GM13976 (cell line): ENCODE measurements around the gene FAF2.

ENCODE experiments used
- DNase-seq: peaks from one replicate; pipeline ENCODE4 v3.0.0; 2012; ENCODE audit warnings: low spot score
- in situ Hi-C: fragments of 300-500 bp; cut with MboI; formaldehyde crosslinking; loops from one replicate; pipeline ENCODE4 v1.12.0; 2022; ENCODE audit warnings: low sequenced_read_pairs, mixed read lengths, inconsistent platforms; ENCODE audit not compliant: unreplicated experiment
- TF ChIP-seq, protein P1 (sequence below): IDR thresholded peaks from 2 replicates; pipeline ENCODE4 v1.5.1; 2012; ENCODE audit warnings: borderline replicate concordance, mild to moderate bottlenecking; ENCODE audit not compliant: insufficient read depth; ENCODE audit errors: extremely low read depth, missing control alignments, control extremely low read depth

FAF2 gene

GRCh38 chr5:176469296-176469695, 21.1 kb downstream of the FAF2 start:
- DNase-seq, result no peak

DNA sequence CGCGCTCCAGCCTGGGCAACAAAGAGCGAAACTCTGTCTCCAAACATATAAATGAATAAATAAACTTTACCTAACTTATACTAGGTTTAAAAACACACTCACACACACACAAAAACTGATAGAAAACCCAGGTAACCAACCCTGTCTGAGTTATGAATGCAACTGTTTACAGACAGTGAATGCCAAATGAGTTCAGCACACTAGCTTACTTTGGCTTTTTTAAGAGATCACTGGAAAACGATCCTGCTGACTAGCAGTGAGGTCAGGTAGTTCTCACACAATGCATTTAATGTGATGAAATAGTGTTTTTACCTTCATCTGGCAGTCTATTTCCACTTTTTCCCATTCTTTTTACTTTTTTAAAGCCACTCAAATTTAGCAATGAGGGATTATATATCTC, 22.4 kb downstream of the FAF2 start:
- DNase-seq, result no peak
- TF ChIP-seq, protein P1, sequence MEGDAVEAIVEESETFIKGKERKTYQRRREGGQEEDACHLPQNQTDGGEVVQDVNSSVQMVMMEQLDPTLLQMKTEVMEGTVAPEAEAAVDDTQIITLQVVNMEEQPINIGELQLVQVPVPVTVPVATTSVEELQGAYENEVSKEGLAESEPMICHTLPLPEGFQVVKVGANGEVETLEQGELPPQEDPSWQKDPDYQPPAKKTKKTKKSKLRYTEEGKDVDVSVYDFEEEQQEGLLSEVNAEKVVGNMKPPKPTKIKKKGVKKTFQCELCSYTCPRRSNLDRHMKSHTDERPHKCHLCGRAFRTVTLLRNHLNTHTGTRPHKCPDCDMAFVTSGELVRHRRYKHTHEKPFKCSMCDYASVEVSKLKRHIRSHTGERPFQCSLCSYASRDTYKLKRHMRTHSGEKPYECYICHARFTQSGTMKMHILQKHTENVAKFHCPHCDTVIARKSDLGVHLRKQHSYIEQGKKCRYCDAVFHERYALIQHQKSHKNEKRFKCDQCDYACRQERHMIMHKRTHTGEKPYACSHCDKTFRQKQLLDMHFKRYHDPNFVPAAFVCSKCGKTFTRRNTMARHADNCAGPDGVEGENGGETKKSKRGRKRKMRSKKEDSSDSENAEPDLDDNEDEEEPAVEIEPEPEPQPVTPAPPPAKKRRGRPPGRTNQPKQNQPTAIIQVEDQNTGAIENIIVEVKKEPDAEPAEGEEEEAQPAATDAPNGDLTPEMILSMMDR, result no peak
- in situ Hi-C loops, result no loop called here

More at GRCh38 chr5:176469296-176469695, 21.1 kb downstream of the FAF2 start:
- in situ Hi-C loops, result no loop called here
- TF ChIP-seq, protein P1, result no peak

DNA sequence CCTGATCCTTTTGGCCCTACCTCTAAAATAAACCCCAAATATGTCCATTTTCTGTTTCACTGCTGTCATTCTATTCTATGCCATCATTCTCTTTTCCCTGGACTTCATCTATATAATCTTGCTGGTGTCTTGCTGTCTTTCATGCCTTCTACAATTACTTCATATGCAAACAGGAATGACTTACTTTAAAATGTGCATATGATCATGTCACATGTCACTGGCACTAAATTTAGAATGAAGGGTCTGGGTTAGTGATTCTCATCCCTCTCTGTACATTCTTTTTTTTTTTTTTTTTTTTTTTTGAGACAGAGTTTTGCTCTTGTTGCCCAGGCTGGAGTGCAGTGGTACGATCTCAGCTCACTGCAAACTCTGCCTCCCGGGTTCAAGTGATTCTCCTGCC, 22.9 kb downstream of the FAF2 start:
- in situ Hi-C loops, result no loop called here
- TF ChIP-seq, protein P1, result no peak
- no peak for DNase-seq

DNA sequence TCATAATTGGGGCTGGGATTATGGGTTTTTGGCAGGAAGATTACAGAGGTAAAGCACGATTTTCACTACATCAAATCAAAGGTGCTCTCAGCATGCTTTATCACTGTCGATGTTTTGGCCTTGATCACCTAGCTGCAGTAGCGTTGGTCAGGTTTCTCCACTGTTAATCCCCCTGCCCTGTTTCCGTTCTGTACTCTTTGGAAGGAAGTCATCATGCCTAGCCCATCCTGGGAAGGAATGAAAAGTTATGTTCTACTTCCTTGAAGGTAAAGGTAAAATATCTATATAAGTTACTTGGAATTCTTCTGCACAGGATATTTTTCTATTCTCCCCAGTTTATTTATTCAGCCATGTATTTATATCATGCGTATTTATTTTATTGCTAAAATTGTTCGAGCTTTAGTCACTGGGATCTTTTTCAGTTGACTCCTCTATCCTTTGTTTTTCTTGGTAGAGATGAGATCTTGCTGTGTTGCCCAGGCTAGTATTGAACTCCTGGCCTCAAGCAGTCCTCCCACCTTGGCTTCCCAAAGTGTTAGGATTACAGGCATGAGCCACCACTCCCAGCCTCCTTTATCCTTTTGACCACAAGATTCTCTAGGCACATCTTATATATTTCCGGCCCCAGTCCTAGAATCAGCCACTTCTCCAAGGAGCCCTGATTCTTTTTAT, 25.3 kb downstream of the FAF2 start:
- no peak for DNase-seq
- TF ChIP-seq, protein P1, result no peak
- in situ Hi-C loops, result no loop called here

DNA sequence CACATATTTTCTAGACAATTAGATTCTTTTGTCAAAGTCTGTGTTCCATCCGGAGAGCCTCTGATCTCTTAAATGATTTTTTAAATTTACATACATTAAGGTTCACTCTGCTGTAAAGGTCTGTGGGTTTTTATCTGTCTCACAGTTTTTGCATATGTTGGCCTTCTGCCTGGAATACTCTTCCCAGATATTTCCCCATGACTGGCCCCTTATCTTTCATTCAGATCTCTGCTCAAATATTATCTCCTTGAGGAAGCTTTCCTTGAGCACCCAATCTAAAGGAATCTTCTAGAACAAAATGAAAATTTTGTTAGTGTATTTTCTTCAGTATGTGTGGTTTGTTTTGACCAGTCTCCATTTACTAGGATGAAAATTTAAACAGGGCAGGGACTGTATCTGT, 26.3 kb downstream of the FAF2 start:
- TF ChIP-seq, protein P1, result no peak
- DNase-seq, result no peak
- in situ Hi-C loops, result no loop called here

- TF ChIP-seq, protein P1, result no peak
- in situ Hi-C loops, result no loop called here
- DNase-seq, result no peak
Measured at GRCh38 chr5:176481711-176482110, 33.5 kb downstream of the FAF2 start.
